ENCODE results near the gene SH2D3A. TPM values are rescaled to one million over a fixed set of nuclear protein-coding genes. Genes with fewer than 3 reads are reported as not detected.
"Not testable (repeated sequence)": the region's sequence is repeated elsewhere in the genome, so short reads cannot be mapped to it uniquely, and the experiment has no call there.

Gene SH2D3A
- total RNA-seq, 1 donor from 2014 or later: 26.0 TPM

GRCh38 chr19:6787393-6787792 is 20.2 kb upstream of the SH2D3A start:
- no peak for DNase-seq
- no peak overlapping the region for H3K4me3 ChIP-seq
- no peaks in the 10 kb centered on the region for H3K27me3 ChIP-seq
- no peaks in the 10 kb centered on the region for H3K9me3 ChIP-seq
- H3K36me3 ChIP-seq: no peaks in the 10 kb centered on the region
- H3K27ac ChIP-seq: no peak overlapping the region
- no peak for TF ChIP-seq CTCF (IDR thresholded peaks at IDR 0.05)
- intact Hi-C loops (cut with DNase I): no loop called here
- no peak for ATAC-seq
- H3K4me1 ChIP-seq: no peaks in the 10 kb centered on the region

GRCh38 chr19:6779206-6779605 is 12.0 kb upstream of the SH2D3A start:
- ATAC-seq: no peak
- Histone ChIP-seq H3K27me3 (no peaks in the 10 kb centered on the region), H3K27ac (no peak overlapping the region), H3K36me3 (no peaks in the 10 kb centered on the region), H3K4me1 (peaks cover 12% of the 10 kb centered on the region), H3K9me3 (no peaks in the 10 kb centered on the region), H3K4me3 (no peak overlapping the region)
- no peak for TF ChIP-seq CTCF (IDR thresholded peaks at IDR 0.05)
- no peak for DNase-seq
- intact Hi-C loops (cut with DNase I): no loop called here

GRCh38 chr19:6778386-6778785 is 11.2 kb upstream of the SH2D3A start:
- no peaks in the 10 kb centered on the region for H3K9me3 ChIP-seq
- DNase-seq: no peak
- no peak for TF ChIP-seq CTCF (IDR thresholded peaks at IDR 0.05)
- H3K27ac ChIP-seq: no peak overlapping the region
- H3K36me3 ChIP-seq: no peaks in the 10 kb centered on the region
- peaks cover 12% of the 10 kb centered on the region for H3K4me1 ChIP-seq
- no peak overlapping the region for H3K4me3 ChIP-seq
- no peak for ATAC-seq
- intact Hi-C loops (cut with DNase I): no loop called here
- H3K27me3 ChIP-seq: no peaks in the 10 kb centered on the region

GRCh38 chr19:6777434-6777833 is 10.2 kb upstream of the SH2D3A start:
- Histone ChIP-seq H3K27ac (no peak overlapping the region), H3K4me1 (peaks cover 12% of the 10 kb centered on the region), H3K9me3 (no peaks in the 10 kb centered on the region), H3K4me3 (no peak overlapping the region), H3K36me3 (no peaks in the 10 kb centered on the region), H3K27me3 (no peaks in the 10 kb centered on the region)
- TF ChIP-seq CTCF (IDR thresholded peaks at IDR 0.05): no peak
- ATAC-seq (no peak), DNase-seq (no peak)
- intact Hi-C loops (cut with DNase I): no loop called here

GRCh38 chr19:6776999-6777398 is 9.8 kb upstream of the SH2D3A start:
- no peaks in the 10 kb centered on the region for H3K36me3 ChIP-seq
- no peak overlapping the region for H3K27ac ChIP-seq

GRCh38 chr19:6776045-6776444 is 8.8 kb upstream of the SH2D3A start:
- ATAC-seq; DNase-seq; H3K27ac ChIP-seq; H3K36me3 ChIP-seq; H3K9me3 ChIP-seq; H3K4me1 ChIP-seq; intact Hi-C loops (cut with DNase I); H3K4me3 ChIP-seq; H3K27me3 ChIP-seq: not testable (repeated sequence)

More at GRCh38 chr19:6776999-6777398, 9.8 kb upstream of the SH2D3A start:
- H3K9me3 ChIP-seq: no peaks in the 10 kb centered on the region
- ATAC-seq (no peak), DNase-seq (no peak)
- peaks cover 12% of the 10 kb centered on the region for H3K4me1 ChIP-seq
- no peak overlapping the region for H3K4me3 ChIP-seq
- no peak for TF ChIP-seq CTCF (IDR thresholded peaks at IDR 0.05)
- intact Hi-C loops (cut with DNase I): no loop called here
- H3K27me3 ChIP-seq: no peaks in the 10 kb centered on the region

All from upper lobe of right lung (tissue), 1 donor.